GM19099 (cell line): ENCODE results near the gene SYTL5.

Source experiments
- POLR2A ChIP-seq: IDR thresholded peaks from 3 replicates; pipeline ENCODE4 v1.6.1; 2011; ENCODE audit warnings: low read depth; ENCODE audit not compliant: insufficient read length; ENCODE audit errors: extremely low read depth

SYTL5 gene

DNA sequence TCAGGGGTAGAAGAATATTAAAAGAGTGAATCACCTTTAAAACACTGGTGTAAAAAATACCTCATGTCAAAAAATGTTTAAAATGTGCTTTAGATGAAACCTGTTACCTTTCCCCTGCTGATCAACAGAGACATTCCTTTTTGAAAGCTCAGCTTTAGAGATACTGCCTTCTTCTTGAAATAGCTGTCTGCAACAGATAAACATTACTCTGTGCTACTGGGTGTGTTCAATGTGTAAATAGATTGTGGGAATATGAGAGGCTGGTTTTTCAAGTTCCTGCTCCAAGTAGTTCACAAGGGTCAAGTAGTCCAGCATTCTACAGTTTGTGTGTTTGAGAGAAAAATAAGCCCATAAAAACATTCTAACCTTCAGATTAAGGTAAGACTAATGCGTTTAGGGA lies at the start of gene SYTL5:
SYTL5 (plus strand) TSS at position 263 of the 400 bp plus-strand sequence. CDS start 27,337 bp downstream, outside the sequence.
- TF ChIP-seq POLR2A = no peak

DNA sequence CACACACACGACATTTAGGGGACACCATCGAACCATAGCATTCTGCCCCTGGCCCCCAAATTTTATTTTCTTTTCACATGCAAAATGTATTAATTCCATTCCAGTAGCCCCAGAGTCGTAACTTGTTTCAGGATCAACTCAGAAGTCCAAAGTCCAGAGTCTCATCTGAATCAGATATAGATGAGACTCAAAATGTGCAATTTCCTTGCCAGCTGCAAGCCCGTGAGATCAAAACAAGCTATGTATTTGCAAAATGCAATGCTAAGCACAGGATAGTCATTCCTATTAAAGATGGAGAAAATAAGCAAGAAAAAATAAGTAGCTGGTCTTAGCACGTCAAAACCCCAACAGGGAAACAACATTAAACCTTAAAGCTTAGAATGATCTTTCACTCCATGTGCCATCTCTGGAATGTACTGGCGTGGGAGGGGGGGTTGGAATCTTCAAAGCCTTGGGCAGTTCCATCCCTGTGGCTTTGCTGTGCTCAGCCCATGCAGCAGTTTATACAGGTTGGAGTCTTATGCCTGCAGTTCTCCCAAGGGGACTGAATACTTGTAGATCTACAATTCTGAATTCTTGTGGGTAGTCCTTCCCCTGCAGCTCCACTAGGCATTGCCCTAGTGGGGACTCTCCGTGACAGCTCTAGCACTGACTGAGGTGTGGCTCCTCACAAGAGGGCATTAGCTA lies 47.7 kb upstream of the SYTL5 start:
- no peak for TF ChIP-seq POLR2A

DNA sequence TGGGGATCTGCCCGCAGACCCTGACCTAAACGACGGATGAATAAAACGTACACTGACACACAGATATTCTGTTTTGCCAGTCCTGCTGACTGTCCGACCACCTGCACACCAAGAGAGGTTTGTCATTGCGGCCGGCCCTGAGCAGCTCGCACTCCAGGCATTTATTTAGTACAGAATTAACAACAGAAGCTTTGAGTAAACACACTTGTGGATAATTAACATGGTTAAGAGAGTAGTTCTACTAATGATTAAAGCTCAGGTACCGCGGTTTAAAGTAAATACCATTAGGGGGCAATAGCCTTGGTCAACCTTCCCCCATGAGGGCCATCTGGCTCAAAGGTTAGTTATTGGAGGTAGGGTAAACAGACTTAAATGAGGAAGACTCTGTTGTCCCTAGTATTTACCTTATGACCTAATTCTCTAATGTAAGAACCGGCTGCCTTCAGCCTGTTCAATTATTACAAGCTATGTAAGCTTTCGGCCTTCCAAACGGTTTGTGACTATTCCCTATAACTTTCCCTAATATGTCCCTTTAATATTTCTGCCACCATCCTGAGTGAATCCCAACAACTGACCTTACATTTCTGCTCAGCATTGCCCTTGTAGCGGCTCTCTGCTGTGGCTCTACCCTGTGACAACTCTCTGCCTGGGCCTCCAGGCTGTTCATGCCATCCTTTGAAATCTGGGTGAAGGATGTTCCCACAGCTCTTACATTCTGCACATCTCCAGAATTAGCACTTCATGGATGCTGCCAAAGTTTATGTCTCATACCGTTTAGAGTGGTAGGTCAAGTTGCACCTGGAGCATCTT lies 46.9 kb upstream of the SYTL5 start:
- no peak for TF ChIP-seq POLR2A

DNA sequence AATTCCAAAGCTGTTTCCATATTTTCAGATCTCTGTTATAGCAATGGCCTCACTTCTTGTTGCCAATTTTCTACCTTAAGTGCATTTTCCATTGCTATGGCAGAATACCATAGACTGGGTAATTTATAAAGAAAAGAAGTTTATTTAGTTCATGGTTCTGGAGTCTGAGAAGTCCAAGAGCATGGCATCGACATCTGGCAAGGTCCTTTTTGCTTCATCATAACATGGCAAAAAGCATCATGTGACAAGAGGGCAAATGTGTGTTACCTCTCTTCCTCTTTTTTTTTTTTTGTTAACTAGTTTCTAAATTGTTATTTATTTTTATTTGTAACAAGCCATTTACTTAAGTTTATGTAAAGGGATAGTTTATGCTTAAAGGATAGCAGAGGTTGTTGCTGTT lies 45.2 kb upstream of the SYTL5 start:
- TF ChIP-seq POLR2A = no peak

DNA sequence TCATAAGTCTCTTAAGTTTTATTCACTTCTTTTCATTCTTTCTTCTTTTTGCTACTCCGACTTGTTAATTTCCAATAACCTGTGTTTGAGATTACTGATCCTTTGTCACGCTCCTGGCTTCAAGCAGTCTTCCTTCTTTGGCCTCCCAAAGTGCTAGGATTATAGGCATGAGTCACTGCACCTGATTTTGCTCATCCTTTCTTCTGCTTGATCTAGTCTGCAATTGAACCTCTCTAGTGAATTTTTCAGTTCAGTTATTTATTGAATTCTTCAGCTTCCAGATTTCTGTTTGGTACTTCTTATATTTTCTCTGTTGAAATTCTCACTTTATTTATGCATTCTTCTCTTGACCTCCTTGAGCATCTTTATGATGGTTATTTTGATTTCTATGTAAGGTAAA lies 38.6 kb upstream of the SYTL5 start:
- no peak for TF ChIP-seq POLR2A

DNA sequence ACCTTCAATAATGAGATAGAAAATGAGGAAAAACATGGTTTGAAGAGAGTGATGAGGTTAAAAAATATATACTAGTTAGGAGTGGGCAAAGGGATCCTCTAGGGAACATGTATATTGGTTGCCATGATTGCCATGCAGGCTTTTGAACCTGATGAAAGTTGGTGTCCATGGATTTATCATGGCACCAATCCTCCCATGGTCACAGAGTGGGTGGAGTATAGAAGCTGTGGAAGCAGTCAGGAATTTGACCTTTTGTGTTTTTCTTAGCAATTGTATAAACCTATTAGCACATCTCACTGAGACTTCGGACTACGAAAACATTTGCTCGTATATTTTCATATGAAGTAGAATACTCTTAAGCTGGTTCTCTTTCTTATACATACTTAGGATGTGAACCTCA lies 30.9 kb upstream of the SYTL5 start:
- TF ChIP-seq POLR2A = no peak

DNA sequence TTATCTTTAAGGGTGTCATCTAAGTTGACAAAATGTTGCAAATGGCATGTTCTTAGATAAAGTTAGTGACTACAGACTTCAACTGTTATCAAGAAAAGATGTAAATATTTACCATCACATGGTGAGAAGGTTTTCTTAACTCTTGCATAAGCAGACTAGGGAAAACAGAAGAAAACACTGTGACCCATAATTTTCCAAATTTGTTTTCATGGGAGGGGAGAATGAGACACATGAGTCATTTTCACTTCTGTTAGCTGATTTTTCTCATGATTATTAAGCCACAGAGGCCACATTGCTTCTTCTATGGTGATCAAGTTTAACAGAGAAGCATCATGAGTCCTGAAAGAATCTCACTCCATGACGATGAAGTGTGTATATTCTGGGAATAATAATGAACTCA lies 30.2 kb upstream of the SYTL5 start:
- TF ChIP-seq POLR2A = no peak

DNA sequence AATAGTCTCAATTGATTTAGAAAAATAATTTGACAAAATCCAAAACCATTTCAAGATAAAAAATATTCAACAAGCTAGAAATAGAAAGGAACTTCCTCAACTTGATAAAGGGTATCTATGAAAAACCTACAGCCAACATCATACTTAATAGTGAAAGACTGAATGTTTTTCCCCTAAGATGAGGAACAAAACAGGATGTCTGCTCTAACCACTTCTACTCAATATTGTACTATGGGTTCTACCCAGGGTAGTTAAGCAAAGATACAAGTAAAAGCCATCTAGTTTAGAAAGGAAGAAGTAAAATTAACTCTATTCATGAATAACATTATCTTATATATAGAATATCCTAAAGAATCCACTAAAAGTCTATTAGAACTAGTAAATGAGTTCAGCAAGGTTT lies 21.5 kb upstream of the SYTL5 start:
- no peak for TF ChIP-seq POLR2A

DNA sequence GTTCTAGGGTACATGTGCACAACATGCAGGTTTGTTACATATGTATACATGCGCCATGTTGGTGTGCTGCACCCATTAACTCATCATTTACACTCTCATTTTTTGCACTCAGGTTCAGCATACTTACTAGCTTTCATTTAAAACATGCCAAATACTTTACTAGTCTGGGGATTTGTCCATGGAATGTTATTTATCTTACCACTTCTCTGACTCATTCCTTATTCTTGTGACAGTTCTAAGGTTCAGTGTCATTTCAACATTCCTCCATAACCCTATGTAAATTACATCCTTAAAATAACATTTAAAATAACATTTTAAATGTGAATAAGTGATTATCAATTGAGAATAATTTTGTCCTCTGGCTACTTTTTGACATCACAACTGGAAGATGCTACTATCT lies 19.5 kb upstream of the SYTL5 start:
- no peak for TF ChIP-seq POLR2A

DNA sequence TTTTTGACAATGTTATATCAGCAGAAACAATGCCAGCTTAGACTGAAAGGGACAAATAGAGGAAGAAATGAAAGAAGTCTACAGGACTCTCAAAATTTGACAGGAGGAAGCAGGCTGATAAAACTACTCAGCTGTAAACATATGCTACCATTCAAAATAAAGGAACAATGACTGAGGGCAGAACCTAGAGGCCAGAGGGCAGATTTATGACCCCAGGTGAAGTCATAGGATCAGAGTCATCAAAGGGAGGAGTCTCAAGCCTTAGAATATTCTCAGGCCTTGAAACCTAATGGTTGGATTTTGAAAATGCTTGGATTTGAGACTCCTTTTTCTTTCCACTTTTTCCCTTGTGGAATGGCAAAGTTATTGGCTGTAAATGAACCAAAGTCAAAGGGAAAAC lies 17.0 kb upstream of the SYTL5 start:
- no peak for TF ChIP-seq POLR2A

DNA sequence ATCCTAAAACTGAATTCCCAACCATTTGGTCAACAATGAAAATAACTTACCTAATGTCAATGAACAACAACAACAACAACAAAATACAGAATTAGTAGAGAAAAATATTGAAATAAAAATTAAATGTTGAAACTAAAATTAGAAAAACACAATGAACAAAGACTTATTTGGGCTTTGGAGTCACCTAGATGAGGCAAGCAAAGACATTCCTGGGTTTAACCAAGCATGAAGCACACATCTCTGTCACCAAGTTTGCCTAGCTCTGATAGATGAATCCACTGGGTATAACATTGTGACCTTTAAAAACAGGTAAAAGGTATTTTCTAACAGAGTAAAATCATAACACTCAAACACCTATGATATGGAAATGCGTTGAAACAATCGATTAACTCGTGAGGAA lies 13.2 kb upstream of the SYTL5 start:
- no peak for TF ChIP-seq POLR2A

DNA sequence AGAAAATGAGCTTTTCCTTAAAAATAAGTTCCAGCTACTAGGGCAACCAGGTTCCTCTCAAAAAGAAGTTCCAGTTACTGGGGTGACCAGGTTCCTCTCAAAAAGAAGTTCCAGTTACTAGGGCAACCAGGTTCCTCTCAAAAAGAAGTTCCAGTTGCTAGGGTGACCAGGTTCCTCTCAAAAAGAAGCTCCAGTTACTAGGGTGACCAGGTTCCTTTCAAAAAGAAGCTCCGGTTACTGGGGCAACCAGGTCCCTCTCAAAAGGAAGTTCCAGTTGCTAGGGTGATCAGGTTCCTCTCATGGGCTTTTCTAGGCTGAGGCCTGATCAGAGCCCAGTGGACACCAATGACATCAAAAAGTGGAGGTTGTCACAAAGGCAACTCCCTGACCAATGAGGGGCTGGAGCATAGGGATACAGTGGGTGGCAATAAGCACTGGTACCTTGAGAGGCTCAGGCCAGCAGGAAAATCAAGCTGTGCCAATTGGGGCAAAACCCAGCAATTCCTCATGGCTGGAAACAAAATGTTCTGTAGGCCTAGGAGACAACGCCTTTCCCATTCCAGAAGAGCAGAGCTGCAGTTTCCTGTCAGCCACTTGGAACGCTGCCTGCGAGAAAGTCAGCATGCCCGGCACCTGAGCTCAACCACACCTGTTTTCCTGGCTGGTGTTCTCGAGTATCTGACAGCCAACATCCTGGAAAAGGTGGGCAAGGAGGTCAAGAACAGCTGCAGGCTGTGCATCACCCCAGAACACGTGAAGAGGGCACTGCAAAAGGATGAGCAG lies 12.3 kb upstream of the SYTL5 start:
- no peak for TF ChIP-seq POLR2A

DNA sequence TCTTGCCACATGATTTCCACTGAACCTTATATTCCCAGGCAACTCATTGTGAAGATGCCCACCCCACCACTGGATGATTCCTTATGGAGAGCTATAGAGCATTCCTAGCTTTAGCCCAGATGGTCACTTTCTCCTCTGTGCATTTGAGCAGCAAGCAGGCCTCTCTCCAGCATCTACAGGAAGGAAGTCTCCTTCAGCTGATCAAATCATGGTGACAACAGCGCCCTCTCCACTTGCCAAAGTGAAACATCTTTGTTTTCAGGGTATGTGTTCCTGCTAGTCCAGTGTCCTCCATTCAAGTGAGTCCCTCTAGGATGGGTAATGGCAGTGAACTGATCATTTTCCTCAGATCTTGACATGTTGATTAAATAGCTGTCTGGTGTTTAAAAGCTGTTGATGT lies 10.9 kb upstream of the SYTL5 start:
- TF ChIP-seq POLR2A = no peak

DNA sequence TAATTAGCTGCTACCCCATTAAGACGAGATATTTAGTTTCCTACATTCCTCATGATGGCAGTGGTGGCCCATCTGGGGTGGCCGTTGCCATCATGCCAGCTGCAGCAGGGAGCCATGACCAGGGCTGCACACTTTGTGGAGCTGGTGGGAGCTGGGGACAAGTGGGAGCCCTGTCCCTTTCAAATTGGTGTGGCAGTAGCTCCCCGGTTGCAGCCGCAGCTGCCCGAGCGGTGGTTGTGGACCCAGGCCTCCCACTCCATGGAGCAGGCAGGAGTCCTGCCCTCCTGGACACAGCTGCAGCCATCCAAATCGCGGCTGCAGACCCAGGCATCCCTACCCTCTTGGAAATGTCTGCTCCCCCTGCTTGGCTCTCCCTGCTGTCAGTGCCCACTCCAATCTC lies 9.3 kb upstream of the SYTL5 start:
- no peak for TF ChIP-seq POLR2A

DNA sequence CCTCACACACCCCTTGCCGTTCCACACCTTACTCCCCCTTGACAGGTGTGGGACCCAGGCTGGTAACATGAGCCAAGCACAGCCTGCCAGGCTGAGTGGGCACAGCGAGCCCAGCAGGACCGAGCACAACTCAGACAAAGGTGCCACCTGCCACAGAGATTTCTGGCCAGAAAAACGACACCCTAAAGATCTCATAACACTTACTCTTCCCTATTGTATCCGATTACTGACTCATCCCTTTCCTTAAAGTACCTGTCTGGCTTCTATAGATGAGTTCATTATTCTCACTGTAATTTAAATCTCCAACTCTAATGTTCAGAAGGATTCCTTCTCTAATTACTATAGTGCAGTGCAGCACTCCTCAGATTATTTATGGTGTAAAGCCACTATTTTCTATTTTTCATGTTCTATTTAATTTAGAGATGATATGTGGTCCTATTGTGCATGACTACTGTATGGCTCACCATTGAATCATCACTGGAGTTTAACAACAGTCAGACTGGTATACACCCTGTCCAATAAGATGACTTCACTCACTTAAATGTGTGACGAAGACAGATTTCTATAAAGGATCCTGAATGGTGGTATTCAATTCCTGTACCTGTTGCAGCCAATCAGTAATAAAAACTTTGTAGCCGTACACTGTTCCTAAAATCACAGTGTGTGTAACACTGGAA lies 7.6 kb upstream of the SYTL5 start:
- no peak for TF ChIP-seq POLR2A
